Measurements from ENCODE around the gene DNAJC13. TPM values are rescaled to one million over a fixed set of nuclear protein-coding genes. Genes with fewer than 3 reads are reported as not detected.
"Not testable (repeated sequence)": the region's sequence is repeated elsewhere in the genome, so short reads cannot be mapped to it uniquely, and the experiment has no call there.

Gene DNAJC13
- total RNA-seq (10 to 100 TPM; 21.3 to 45.1 (median 38.0) TPM), polyA plus RNA-seq (10 to 100 TPM in 1 of 2 donors, 1 to 10 TPM in 1; 6.6 to 12.4 TPM)
- long read RNA-seq, donor 1, partial matches to known transcripts = 8 of 9 reads
- long read RNA-seq, donor 1, other reads (novel, unspliced or antisense) = 0 of 9 reads
- long read RNA-seq, donor 2, partial matches to known transcripts = 8 of 10 reads
- long read RNA-seq, donor 2, other reads (novel, unspliced or antisense) = 2 of 10 reads
- long read RNA-seq, donor 3, partial matches to known transcripts = 4 of 6 reads
- long read RNA-seq, donor 3, other reads (novel, unspliced or antisense) = 2 of 6 reads

- H3K27me3 ChIP-seq = no peaks in the 10 kb centered on the region
- H3K9me3 ChIP-seq = no peaks in the 10 kb centered on the region
- 1 to 3% (median 2%) methylated on average over 54 to 63 of the region's 63 CpGs for WGBS, 4 donors
- peak in 1 of 2 donors; percentile 47 for TF ChIP-seq POLR2A (IDR thresholded peaks at IDR 0.05)
- TF ChIP-seq CTCF (IDR thresholded peaks at IDR 0.05) = no peak
- H3K27ac ChIP-seq = peak within 1 kb of the TSS; percentile 23 to 96 (median 89)
- intact Hi-C loops (cut with DNase I) = no loop called here
- peaks cover 0 to 12% (median 4%) of the 10 kb centered on the region in 9 donors for H3K36me3 ChIP-seq
- peak within 1 kb of the TSS; percentile 69 to 99 (median 94) for H3K4me3 ChIP-seq
- H3K4me1 ChIP-seq = peaks cover 0 to 26% (median 19%) of the 10 kb centered on the region in 12 donors
- DNase-seq (peak; percentile 93 to 96 (median 94)), ATAC-seq (peak; percentile 98 to 99 (median 98))
Measured at GRCh38 chr3:132416807-132417694, at the start of gene DNAJC13. Gene DNAJC13, plus strand, starts transcription at chr3:132417502. Its CDS starts 17,049 bp downstream, at chr3:132434551.

GRCh38 chr3:132368515-132368914, 48.8 kb upstream of the DNAJC13 start:
- 88 to 94% (median 91%) methylated on average over 2 of the region's 2 CpGs for WGBS, 4 donors
- peaks cover 0 to 10% (median 0%) of the 10 kb centered on the region in 9 donors for H3K36me3 ChIP-seq
- no peaks in the 10 kb centered on the region for H3K4me1 ChIP-seq
- no peaks in the 10 kb centered on the region for H3K9me3 ChIP-seq
- DNase-seq (no peak), ATAC-seq (no peak)
- H3K27me3 ChIP-seq = no peaks in the 10 kb centered on the region
- no peak overlapping the region for H3K27ac ChIP-seq
- intact Hi-C loops (cut with DNase I) = no loop called here
- TF ChIP-seq CTCF (IDR thresholded peaks at IDR 0.05) (no peak), POLR2A (IDR thresholded peaks at IDR 0.05) (no peak)
- H3K4me3 ChIP-seq = no peak overlapping the region

- Histone ChIP-seq H3K36me3 (peaks cover 0 to 10% (median 0%) of the 10 kb centered on the region in 9 donors), H3K9me3 (no peaks in the 10 kb centered on the region), H3K4me3 (no peak overlapping the region), H3K27me3 (no peaks in the 10 kb centered on the region), H3K4me1 (no peaks in the 10 kb centered on the region), H3K27ac (no peak overlapping the region)
- intact Hi-C loops (cut with DNase I) = no loop called here
- no peak for ATAC-seq
- no peak for DNase-seq
- TF ChIP-seq CTCF (IDR thresholded peaks at IDR 0.05) (no peak), POLR2A (IDR thresholded peaks at IDR 0.05) (no peak)
Measured at GRCh38 chr3:132368962-132369361, 48.3 kb upstream of the DNAJC13 start.

GRCh38 chr3:132376945-132377354, 40.4 kb upstream of the DNAJC13 start:
- H3K27ac ChIP-seq; DNase-seq; H3K4me1 ChIP-seq; H3K36me3 ChIP-seq; H3K27me3 ChIP-seq; H3K9me3 ChIP-seq; intact Hi-C loops (cut with DNase I); ATAC-seq: not testable (repeated sequence)
- H3K4me3 ChIP-seq = peak overlapping the region in 1 of 12 donors; percentile 2
- 89 to 92% (median 90%) methylated on average over 22 to 25 of the region's 25 CpGs for WGBS, 4 donors
